ENCODE measurements around the gene SMARCD1. TPM values are rescaled to one million over a fixed set of nuclear protein-coding genes. Genes with fewer than 3 reads are reported as not detected.

The SMARCD1 gene
- total and polyA plus RNA-seq, 4 donors = 4.6 to 24.4 (median 15.3) TPM

- no peaks in the 10 kb centered on the region for H3K27me3 ChIP-seq (ENCODE audit: control insufficient read depth in 4 of 4, insufficient read depth in 4 of 4, low read length in 3 of 4)
- peaks cover 8 to 61% (median 41%) of the 10 kb centered on the region in 4 donors for H3K4me1 ChIP-seq (ENCODE audit: control insufficient read depth in 4 of 4, insufficient read depth in 4 of 4, low read length in 3 of 4)
- no peak for DNase-seq (ENCODE audit: low spot score)
- H3K9ac ChIP-seq (ENCODE audit: low read depth in 1 of 2, low read length in 2 of 2) = peak overlapping the region in 1 of 2 donors; percentile 41
- no peaks in the 10 kb centered on the region for H3K9me3 ChIP-seq (ENCODE audit: control insufficient read depth in 4 of 4, low read length in 3 of 4)
- TF ChIP-seq TAF1 (conservative IDR thresholded peaks at IDR 0.05) (no peak), ATF3 (IDR thresholded peaks at IDR 0.05) (no peak), RXRA (IDR thresholded peaks at IDR 0.05) (no peak), ZBTB33 (IDR thresholded peaks at IDR 0.05) (no peak), YY1 (IDR thresholded peaks at IDR 0.05) (no peak), FOXA1 (IDR thresholded peaks at IDR 0.05) (no peak), NR2F2 (IDR thresholded peaks at IDR 0.05) (no peak), GABPA (IDR thresholded peaks at IDR 0.05 in 1 of 2, conservative IDR thresholded peaks at IDR 0.05 in 1 of 2) (no peak), FOXA2 (IDR thresholded peaks at IDR 0.05) (no peak), HNF4A (conservative IDR thresholded peaks at IDR 0.05) (no peak), EGR1 (IDR thresholded peaks at IDR 0.05; ENCODE audit: low read depth in 2 of 2) (no peak), CTCF (IDR thresholded peaks at IDR 0.05; ENCODE audit: low read depth, low read length, missing input control) (no peak), MAX (IDR thresholded peaks at IDR 0.05) (no peak)
- H3K36me3 ChIP-seq (ENCODE audit: control insufficient read depth in 4 of 4, insufficient read depth in 3 of 4, low read depth in 1 of 4, low read length in 3 of 4) = peaks cover 3 to 22% (median 21%) of the 10 kb centered on the region in 4 donors
- no peak overlapping the region for H3K4me3 ChIP-seq (ENCODE audit: low read depth in 1 of 3, low read length in 3 of 3)
- peak overlapping the region; percentile 84 to 94 for H3K27ac ChIP-seq (ENCODE audit: low read depth in 1 of 2, low read length in 2 of 2)
- WGBS = 57% methylated on average over 2 of the region's 2 CpGs
These were observed 17.0 kb downstream of the SMARCD1 start for GRCh38 chr12:50102131-50102531.

GRCh38 chr12:50102646-50103309, 17.6 kb downstream of the SMARCD1 start:
- Histone ChIP-seq H3K27ac (ENCODE audit: low read depth in 1 of 2, low read length in 2 of 2) (peak overlapping the region; percentile 84 to 94), H3K4me3 (ENCODE audit: low read depth in 1 of 3, low read length in 3 of 3) (no peak overlapping the region), H3K36me3 (ENCODE audit: control insufficient read depth in 4 of 4, insufficient read depth in 3 of 4, low read depth in 1 of 4, low read length in 3 of 4) (peaks cover 2 to 25% (median 21%) of the 10 kb centered on the region in 4 donors), H3K9me3 (ENCODE audit: control insufficient read depth in 4 of 4, low read length in 3 of 4) (no peaks in the 10 kb centered on the region), H3K27me3 (ENCODE audit: control insufficient read depth in 4 of 4, insufficient read depth in 4 of 4, low read length in 3 of 4) (no peaks in the 10 kb centered on the region), H3K9ac (ENCODE audit: low read depth in 1 of 2, low read length in 2 of 2) (peak overlapping the region in 1 of 2 donors; percentile 59), H3K4me1 (ENCODE audit: control insufficient read depth in 4 of 4, insufficient read depth in 4 of 4, low read length in 3 of 4) (peaks cover 11 to 67% (median 46%) of the 10 kb centered on the region in 4 donors)
- WGBS = 46% methylated on average over 8 of the region's 8 CpGs
- peak; percentile 64 for DNase-seq (ENCODE audit: low spot score)
- TF ChIP-seq JUND (IDR thresholded peaks at IDR 0.05) = peak in 1 of 2 donors; percentile 57
- no peak for TF ChIP-seq CTCF (IDR thresholded peaks at IDR 0.05; ENCODE audit: low read depth, low read length, missing input control)
- TF ChIP-seq HNF4A (conservative IDR thresholded peaks at IDR 0.05) = peak; percentile 99 to 100
- peak; percentile 70 for TF ChIP-seq ATF3 (IDR thresholded peaks at IDR 0.05)
- TF ChIP-seq NR2F2 (IDR thresholded peaks at IDR 0.05) = peak; percentile 51
- peak; percentile 94 for TF ChIP-seq RXRA (IDR thresholded peaks at IDR 0.05)
- peak; percentile 88 for TF ChIP-seq YY1 (IDR thresholded peaks at IDR 0.05)
- peak; percentile 99 for TF ChIP-seq HNF4G (IDR thresholded peaks at IDR 0.05)
- peak in 1 of 2 donors; percentile 38 for TF ChIP-seq GABPA (IDR thresholded peaks at IDR 0.05 in 1 of 2, conservative IDR thresholded peaks at IDR 0.05 in 1 of 2)
- peak in 1 of 2 donors; percentile 50 for TF ChIP-seq EGR1 (IDR thresholded peaks at IDR 0.05; ENCODE audit: low read depth in 2 of 2)
- peak; percentile 17 to 52 for TF ChIP-seq RAD21 (IDR thresholded peaks at IDR 0.05)
- TF ChIP-seq ZBTB33 (IDR thresholded peaks at IDR 0.05) = peak; percentile 86
- TF ChIP-seq FOXA1 (IDR thresholded peaks at IDR 0.05) = peak; percentile 59
- TF ChIP-seq TAF1 (conservative IDR thresholded peaks at IDR 0.05) = peak; percentile 70
- peak; percentile 64 for TF ChIP-seq FOXA2 (IDR thresholded peaks at IDR 0.05)
- TF ChIP-seq SP1 (IDR thresholded peaks at IDR 0.05) = peak; percentile 98
- peak; percentile 85 for TF ChIP-seq MAX (IDR thresholded peaks at IDR 0.05)
